PC-9 (cell line): ENCODE measurements around the gene SMIM5.

Experiments
- EZH2 ChIP-seq: fragments of 200-600 bp; sonication (generic); IDR thresholded peaks from 2 replicates; pipeline ENCODE4 v1.8.0; 2017; ENCODE audit warnings: antibody characterized with exemption, low read depth
- TF ChIP-seq, protein P1 (sequence below): fragments of 200-600 bp; sonication (generic); conservative IDR thresholded peaks from 2 replicates; pipeline ENCODE4 v1.6.1; 2017; ENCODE audit warnings: mixed run types, antibody characterized with exemption, mild to moderate bottlenecking, moderate library complexity

GRCh38 chr17:75639771-75640555 lies 6.7 kb downstream of the SMIM5 start:
- TF ChIP-seq, protein P1, sequence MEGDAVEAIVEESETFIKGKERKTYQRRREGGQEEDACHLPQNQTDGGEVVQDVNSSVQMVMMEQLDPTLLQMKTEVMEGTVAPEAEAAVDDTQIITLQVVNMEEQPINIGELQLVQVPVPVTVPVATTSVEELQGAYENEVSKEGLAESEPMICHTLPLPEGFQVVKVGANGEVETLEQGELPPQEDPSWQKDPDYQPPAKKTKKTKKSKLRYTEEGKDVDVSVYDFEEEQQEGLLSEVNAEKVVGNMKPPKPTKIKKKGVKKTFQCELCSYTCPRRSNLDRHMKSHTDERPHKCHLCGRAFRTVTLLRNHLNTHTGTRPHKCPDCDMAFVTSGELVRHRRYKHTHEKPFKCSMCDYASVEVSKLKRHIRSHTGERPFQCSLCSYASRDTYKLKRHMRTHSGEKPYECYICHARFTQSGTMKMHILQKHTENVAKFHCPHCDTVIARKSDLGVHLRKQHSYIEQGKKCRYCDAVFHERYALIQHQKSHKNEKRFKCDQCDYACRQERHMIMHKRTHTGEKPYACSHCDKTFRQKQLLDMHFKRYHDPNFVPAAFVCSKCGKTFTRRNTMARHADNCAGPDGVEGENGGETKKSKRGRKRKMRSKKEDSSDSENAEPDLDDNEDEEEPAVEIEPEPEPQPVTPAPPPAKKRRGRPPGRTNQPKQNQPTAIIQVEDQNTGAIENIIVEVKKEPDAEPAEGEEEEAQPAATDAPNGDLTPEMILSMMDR: peak; percentile 56
- no peak for TF ChIP-seq EZH2
